Measurements from ENCODE around the gene GREB1L. TPM values are rescaled to one million over a fixed set of nuclear protein-coding genes. Genes with fewer than 3 reads are reported as not detected.

The GREB1L gene
- total and polyA plus RNA-seq, 9 of the 15 experiments (the other 6 are each of a cell fraction or from before 2014, with no cell fraction given), result 0.03 TPM; not detected in 8

DNA sequence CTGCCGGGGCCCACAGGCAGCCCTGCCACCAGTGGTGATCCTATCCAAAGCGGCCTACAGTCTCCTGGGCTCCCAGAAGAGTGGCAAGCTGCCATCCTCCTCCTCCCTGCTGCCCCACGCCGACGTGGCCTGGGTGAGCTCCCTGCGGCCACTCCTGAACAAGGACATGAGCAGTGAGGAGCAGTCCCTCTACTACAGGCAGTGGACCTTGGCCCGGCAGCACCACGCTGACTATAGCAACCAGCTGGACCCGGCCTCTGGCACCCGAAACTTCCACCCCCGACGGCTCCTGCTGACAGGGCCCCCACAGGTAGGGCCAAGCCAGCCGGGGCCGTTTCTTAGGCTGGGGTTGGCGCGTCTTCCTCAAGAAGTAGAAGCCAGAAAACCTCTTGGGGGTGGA, 258.0 kb downstream of the GREB1L start (continued):
- TF ChIP-seq, protein P1, sequence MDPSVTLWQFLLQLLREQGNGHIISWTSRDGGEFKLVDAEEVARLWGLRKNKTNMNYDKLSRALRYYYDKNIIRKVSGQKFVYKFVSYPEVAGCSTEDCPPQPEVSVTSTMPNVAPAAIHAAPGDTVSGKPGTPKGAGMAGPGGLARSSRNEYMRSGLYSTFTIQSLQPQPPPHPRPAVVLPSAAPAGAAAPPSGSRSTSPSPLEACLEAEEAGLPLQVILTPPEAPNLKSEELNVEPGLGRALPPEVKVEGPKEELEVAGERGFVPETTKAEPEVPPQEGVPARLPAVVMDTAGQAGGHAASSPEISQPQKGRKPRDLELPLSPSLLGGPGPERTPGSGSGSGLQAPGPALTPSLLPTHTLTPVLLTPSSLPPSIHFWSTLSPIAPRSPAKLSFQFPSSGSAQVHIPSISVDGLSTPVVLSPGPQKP (CRISPR knock-in tag; IDR thresholded peaks at IDR 0.05), result no peak
- TF ChIP-seq MTA3 (IDR thresholded peaks at IDR 0.05; ENCODE audit: borderline replicate concordance) (no peak), GTF2A2 (tag; IDR thresholded peaks at IDR 0.05) (no peak), ZNF224 (CRISPR knock-in tag; IDR thresholded peaks at IDR 0.05) (no peak), MXI1 (IDR thresholded peaks at IDR 0.05; ENCODE audit: low read depth, low read length) (no peak), TFAM (CRISPR knock-in tag; conservative IDR thresholded peaks at IDR 0.05) (no peak), DDX20 (tag; IDR thresholded peaks at IDR 0.05; ENCODE audit: low read depth) (no peak)
- TF ChIP-seq, protein P2, sequence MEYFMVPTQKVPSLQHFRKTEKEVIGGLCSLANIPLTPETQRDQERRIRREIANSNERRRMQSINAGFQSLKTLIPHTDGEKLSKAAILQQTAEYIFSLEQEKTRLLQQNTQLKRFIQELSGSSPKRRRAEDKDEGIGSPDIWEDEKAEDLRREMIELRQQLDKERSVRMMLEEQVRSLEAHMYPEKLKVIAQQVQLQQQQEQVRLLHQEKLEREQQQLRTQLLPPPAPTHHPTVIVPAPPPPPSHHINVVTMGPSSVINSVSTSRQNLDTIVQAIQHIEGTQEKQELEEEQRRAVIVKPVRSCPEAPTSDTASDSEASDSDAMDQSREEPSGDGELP (CRISPR knock-in tag; IDR thresholded peaks at IDR 0.05; ENCODE audit: borderline replicate concordance), result no peak

DNA sequence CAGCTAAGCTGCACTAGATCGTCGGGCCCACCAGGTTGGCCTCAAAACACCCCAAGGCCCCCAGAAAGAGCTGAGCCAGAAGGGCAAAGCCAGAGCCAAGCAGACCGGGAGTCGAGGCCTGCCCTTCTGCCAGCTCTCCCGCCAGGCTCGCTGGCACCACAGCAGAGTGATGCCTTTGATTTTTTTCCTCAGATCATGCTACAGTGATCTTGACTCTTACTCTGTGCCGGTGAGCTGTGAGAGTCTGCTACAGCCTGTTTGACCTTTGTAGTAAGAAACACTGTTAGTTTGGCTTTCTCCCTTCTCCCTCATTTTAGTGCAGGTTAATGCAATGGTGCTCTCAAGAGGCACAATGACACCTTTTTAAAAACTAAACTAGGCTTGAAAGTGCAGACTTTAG, 260.6 kb downstream of the GREB1L start:
- no peak for ATAC-seq
- ChIA-PET CTCF (ENCODE audit: low intra/inter-chr PET ratio) (no interaction called here), POLR2A (interaction anchor here (0.6 to 1.2 kb wide), 2 partner anchors 14 to 370 kb away, joined by 3 read pairs; no protein-coding TSS in a partner anchor)
- no peaks in the 10 kb centered on the region for H3K9me3 ChIP-seq (replicated peaks; ENCODE audit: control insufficient read depth, insufficient read depth, low read depth, low read length)
- no peak overlapping the region for H3K4me3 ChIP-seq
- no peaks in the 10 kb centered on the region for H3K36me3 ChIP-seq (ENCODE audit: control insufficient read depth, insufficient read depth, low read length)
- no peak for FAIRE-seq
- no peaks in the 10 kb centered on the region for H4K20me1 ChIP-seq (replicated peaks; ENCODE audit: control insufficient read depth, insufficient read depth, low read length)
- in situ Hi-C loops (cut with MboI) (no loop called here), intact Hi-C loops (cut with micrococcal nuclease) (no loop called here)
- no peak overlapping the region for H3K9ac ChIP-seq (ENCODE audit: insufficient read depth in 1 of 2, low read depth in 2 of 2, low read length in 2 of 2)
- no peaks in the 10 kb centered on the region for H3K9me1 ChIP-seq (ENCODE audit: control insufficient read depth, insufficient read depth, low read length)
- BruUV-seq (replicated peaks), result no TSS peak
- H3K4me2 ChIP-seq (ENCODE audit: insufficient read depth, low read length), result no peak overlapping the region
- no peak for DNase-seq (ENCODE audit: extremely low read depth in 1 of 4, low spot score in 3 of 4)
- H2AFZ ChIP-seq (ENCODE audit: low read depth, low read length), result no peak overlapping the region
- peaks cover 33 to 55% of the 10 kb centered on the region in 2 experiments for H3K27me3 ChIP-seq (ENCODE audit: control insufficient read depth in 2 of 2, insufficient read depth in 2 of 2, low read length in 2 of 2)
- 6% methylated on average over 7 of the region's 7 CpGs for WGBS (ENCODE audit: insufficient coverage, low coverage, missing lambda C conversion rate)
- H3K79me2 ChIP-seq (ENCODE audit: control insufficient read depth, insufficient read depth, low read length), result no peaks in the 10 kb centered on the region
- no peak overlapping the region for H3K27ac ChIP-seq (ENCODE audit: extremely low read depth, low read depth, low read length)
- peaks cover 0 to 6% of the 10 kb centered on the region in 2 experiments; a peak in 2 of 5 replicates for H3K4me1 ChIP-seq (replicated peaks in 1 of 2; ENCODE audit: control insufficient read depth in 2 of 2, insufficient read depth in 2 of 2, low read length in 2 of 2)
- TF ChIP-seq SMARCA5 (IDR thresholded peaks at IDR 0.05) (no peak), ZNF551 (CRISPR knock-in tag; IDR thresholded peaks at IDR 0.05) (no peak), TCF7 (IDR thresholded peaks at IDR 0.05; ENCODE audit: borderline replicate concordance) (no peak), GABPB2 (CRISPR knock-in tag; conservative IDR thresholded peaks at IDR 0.05) (no peak), HIVEP1 (CRISPR knock-in tag; IDR thresholded peaks at IDR 0.05) (no peak), CBX3 (IDR thresholded peaks at IDR 0.05; ENCODE audit: borderline replicate concordance in 1 of 2, low read length in 2 of 2) (no peak), HNRNPUL1 (IDR thresholded peaks at IDR 0.05; ENCODE audit: low read length) (no peak), ZBTB17 (CRISPR knock-in tag; IDR thresholded peaks at IDR 0.05) (no peak), PRMT5 (CRISPR knock-in tag; IDR thresholded peaks at IDR 0.05) (no peak), JUNB (CRISPR knock-in tag; conservative IDR thresholded peaks at IDR 0.05) (no peak), ZNF778 (CRISPR knock-in tag; IDR thresholded peaks at IDR 0.05) (no peak)
- TF ChIP-seq, protein P3, sequence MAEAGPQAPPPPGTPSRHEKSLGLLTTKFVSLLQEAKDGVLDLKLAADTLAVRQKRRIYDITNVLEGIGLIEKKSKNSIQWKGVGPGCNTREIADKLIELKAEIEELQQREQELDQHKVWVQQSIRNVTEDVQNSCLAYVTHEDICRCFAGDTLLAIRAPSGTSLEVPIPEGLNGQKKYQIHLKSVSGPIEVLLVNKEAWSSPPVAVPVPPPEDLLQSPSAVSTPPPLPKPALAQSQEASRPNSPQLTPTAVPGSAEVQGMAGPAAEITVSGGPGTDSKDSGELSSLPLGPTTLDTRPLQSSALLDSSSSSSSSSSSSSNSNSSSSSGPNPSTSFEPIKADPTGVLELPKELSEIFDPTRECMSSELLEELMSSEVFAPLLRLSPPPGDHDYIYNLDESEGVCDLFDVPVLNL (CRISPR knock-in tag; IDR thresholded peaks at IDR 0.05; ENCODE audit: low read depth), result no peak
- TF ChIP-seq, protein P4, sequence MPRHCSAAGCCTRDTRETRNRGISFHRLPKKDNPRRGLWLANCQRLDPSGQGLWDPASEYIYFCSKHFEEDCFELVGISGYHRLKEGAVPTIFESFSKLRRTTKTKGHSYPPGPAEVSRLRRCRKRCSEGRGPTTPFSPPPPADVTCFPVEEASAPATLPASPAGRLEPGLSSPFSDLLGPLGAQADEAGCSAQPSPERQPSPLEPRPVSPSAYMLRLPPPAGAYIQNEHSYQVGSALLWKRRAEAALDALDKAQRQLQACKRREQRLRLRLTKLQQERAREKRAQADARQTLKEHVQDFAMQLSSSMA (CRISPR knock-in tag; IDR thresholded peaks at IDR 0.05), result no peak
